ENCODE measurements around the gene SHROOM3. TPM values are rescaled to one million over a fixed set of nuclear protein-coding genes. Genes with fewer than 3 reads are reported as not detected.

SHROOM3 gene
- total RNA-seq, 4 donors from 2014 or later = 52.0 to 444 (median 364) TPM

GRCh38 chr4:76597423-76597979 lies 162.5 kb downstream of the SHROOM3 start:
- Histone ChIP-seq H3K27me3 (no peaks in the 10 kb centered on the region), H3K4me3 (no peak overlapping the region), H3K4me1 (peaks cover 0 to 30% (median 0%) of the 10 kb centered on the region in 4 donors), H3K27ac (peak overlapping the region in 1 of 4 donors; percentile 81), H3K36me3 (no peaks in the 10 kb centered on the region), H3K9me3 (no peaks in the 10 kb centered on the region)
- DNase-seq = no peak
- no peak for TF ChIP-seq POLR2A (IDR thresholded peaks at IDR 0.05)
- no peak for TF ChIP-seq CTCF (IDR thresholded peaks at IDR 0.05)

- Histone ChIP-seq H3K36me3 (no peaks in the 10 kb centered on the region), H3K27ac (peak overlapping the region in 3 of 4 donors; percentile 7 to 79 (median 54)), H3K4me1 (peaks cover 0 to 30% (median 0%) of the 10 kb centered on the region in 4 donors), H3K27me3 (no peaks in the 10 kb centered on the region), H3K4me3 (no peak overlapping the region), H3K9me3 (no peaks in the 10 kb centered on the region)
- TF ChIP-seq POLR2A (IDR thresholded peaks at IDR 0.05) (no peak), CTCF (IDR thresholded peaks at IDR 0.05) (no peak)
- DNase-seq = no peak
Measured at GRCh38 chr4:76600447-76600846, 165.4 kb downstream of the SHROOM3 start.

- no peak for DNase-seq
- H3K27me3 ChIP-seq = no peaks in the 10 kb centered on the region
- TF ChIP-seq CTCF (IDR thresholded peaks at IDR 0.05) (no peak), POLR2A (IDR thresholded peaks at IDR 0.05) (no peak)
- no peaks in the 10 kb centered on the region for H3K36me3 ChIP-seq
- no peak overlapping the region for H3K4me3 ChIP-seq
- H3K27ac ChIP-seq = peak overlapping the region in 2 of 4 donors; percentile 45 to 79
- no peaks in the 10 kb centered on the region for H3K9me3 ChIP-seq
- H3K4me1 ChIP-seq = peaks cover 0 to 21% (median 0%) of the 10 kb centered on the region in 4 donors
Measured at GRCh38 chr4:76601791-76602190, 166.8 kb downstream of the SHROOM3 start.

- Histone ChIP-seq H3K27me3 (no peaks in the 10 kb centered on the region), H3K4me1 (peaks cover 0 to 23% (median 0%) of the 10 kb centered on the region in 4 donors), H3K9me3 (no peaks in the 10 kb centered on the region), H3K27ac (no peak overlapping the region), H3K4me3 (no peak overlapping the region), H3K36me3 (no peaks in the 10 kb centered on the region)
- no peak for DNase-seq
- TF ChIP-seq POLR2A (IDR thresholded peaks at IDR 0.05) (no peak), CTCF (IDR thresholded peaks at IDR 0.05) (no peak)
Measured at GRCh38 chr4:76605099-76605563, 170.1 kb downstream of the SHROOM3 start.

GRCh38 chr4:76606645-76607265 lies 171.7 kb downstream of the SHROOM3 start:
- DNase-seq = no peak
- no peak for TF ChIP-seq CTCF (IDR thresholded peaks at IDR 0.05)
- no peak for TF ChIP-seq POLR2A (IDR thresholded peaks at IDR 0.05)
- H3K27ac ChIP-seq = no peak overlapping the region
- no peaks in the 10 kb centered on the region for H3K9me3 ChIP-seq
- H3K36me3 ChIP-seq = no peaks in the 10 kb centered on the region
- H3K4me1 ChIP-seq = peaks cover 0 to 16% (median 0%) of the 10 kb centered on the region in 4 donors
- no peak overlapping the region for H3K4me3 ChIP-seq
- no peaks in the 10 kb centered on the region for H3K27me3 ChIP-seq

All from Peyer's patch (tissue), 4 donors.